HG03280 (cell line): ENCODE results near the gene CORIN.
"Not testable (repeated sequence)": the region's sequence is repeated elsewhere in the genome, so short reads cannot be mapped to it uniquely, and the experiment has no call there.

ENCODE experiments used
- ATAC-seq: cut with Tn5 transposase; IDR thresholded peaks from one replicate; pipeline ENCODE4 v1.9.1; 2021; ENCODE audit warnings: mild to moderate bottlenecking, moderate library complexity; ENCODE audit not compliant: unreplicated experiment

Gene CORIN

DNA sequence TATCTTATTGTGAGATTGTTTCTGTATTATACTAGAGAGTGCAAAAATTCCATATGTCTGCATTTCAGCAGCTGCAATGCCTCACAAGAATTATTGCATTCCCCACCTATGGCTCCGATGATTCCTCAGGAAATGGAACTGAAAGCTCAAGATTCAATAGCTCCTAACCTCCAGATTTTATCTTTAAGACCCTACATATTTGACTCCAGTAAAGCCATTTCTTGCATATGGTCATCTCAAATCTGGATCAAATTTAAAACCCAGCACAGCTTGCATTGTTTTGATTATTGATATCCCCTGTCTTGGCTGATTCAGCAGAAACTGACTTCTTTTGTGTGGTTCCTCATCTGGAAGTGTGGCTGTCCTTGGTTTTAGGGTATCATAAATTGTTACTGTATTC is 142.6 kb downstream of the CORIN start:
- ATAC-seq = no peak

DNA sequence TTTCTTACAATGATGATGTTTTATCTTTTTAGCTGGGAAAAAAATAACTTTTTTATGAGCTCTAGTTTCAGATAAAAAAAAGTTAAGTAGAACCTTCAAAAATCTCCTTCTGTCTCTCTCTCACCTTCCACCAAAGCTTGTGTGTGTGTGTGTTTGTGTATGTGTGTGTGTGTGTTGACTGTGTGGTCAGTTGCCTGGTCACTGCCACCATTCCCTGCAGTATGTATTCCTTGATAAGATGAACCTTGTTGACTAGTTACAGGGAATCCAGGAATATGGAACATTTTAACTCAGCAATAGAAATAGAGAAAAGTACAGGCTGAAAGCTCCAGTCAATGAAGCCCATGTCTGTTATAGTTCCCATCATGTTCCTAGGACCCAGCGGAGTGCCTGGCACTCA is 143.5 kb downstream of the CORIN start:
- ATAC-seq = no peak

DNA sequence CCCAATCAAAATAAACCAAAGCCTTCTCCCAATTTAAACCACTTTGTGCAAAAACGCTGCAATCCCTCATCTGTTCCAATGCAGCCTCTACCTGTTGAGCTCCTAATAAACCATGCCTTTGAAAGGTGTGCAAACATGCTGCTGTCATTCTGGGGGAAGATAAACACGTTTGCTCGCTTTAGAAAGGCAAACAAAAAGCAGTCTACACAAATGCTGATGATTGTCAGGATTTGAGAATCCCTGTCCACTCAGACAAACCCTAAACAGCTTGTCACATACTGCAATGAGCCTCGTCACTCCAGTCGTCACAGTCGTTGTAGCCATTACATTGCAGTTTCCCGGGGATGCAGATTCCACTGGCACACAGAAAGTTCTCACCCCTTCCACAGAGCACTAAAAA is 145.2 kb downstream of the CORIN start:
- no peak for ATAC-seq

DNA sequence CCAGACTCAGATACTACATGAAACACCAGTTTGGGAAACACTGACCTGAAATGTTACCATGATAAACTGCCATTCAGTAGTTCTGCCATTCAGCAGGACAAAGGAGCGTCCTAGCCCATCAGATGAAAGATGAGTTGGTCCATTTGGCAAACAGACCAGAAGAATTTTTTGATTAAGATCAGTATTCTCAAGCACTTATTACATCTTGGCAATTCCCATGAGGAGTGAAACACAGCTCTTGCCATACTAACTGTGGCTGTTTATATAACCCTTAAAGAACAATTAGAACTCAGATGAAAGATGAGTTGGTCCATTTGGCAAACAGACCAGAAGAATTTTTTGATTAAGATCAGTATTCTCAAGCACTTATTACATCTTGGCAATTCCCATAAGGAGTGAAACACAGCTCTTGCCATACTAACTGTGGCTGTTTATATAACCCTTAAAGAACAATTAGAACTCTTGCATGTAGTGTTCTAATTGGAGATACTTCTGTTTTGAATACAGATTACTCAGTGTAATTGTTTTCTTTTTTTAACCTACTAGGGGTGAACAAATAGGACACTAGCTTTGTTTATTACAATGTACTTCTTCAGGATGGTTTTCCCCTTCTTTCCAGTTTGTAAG is 146.0 kb downstream of the CORIN start:
- ATAC-seq = not testable (repeated sequence)

DNA sequence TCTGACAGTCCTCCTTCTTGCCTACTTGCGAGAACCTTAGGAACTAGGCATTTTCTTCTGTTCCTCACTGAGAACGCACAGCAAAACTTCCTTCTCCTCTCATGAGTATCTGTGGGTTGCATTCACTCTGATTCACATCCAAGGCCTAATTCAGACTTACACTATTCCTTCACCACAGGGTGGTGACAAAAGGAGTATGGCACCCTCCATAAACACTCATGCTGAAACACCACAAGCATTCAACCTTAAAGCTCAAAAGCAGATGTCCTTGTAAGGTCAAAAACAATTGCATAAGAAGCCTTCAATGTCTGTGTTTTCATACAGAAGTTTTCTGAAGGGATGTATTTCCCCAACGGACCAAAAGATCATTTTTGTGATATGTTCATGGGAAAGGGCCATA is 147.3 kb downstream of the CORIN start:
- ATAC-seq = no peak

DNA sequence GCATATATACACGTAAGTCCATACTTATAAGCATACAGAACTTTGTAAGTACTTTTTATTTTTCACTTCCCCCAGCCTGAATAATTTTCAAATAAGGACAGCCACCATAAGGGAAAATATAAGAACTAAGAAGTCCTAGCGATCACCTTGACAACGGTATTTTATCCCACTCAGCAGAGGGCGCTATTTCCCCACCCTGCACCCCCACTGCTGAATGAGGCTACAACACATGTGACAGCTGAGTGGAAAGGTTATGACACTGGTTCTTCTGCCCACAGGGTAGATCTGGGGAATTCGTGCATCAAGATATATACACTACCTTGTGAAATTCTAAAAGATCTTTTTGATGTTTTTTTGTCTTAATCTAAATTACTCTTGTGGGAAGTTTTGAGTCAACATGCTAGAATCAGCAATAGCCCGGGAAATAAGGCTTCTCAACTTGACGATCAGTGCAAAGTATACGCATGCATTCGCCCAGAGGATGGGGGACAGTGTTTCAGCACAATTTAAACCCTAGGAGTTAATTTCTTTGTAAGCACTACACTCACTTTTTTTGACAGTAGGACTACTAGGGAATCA is 151.5 kb downstream of the CORIN start:
- peak; percentile 69 for ATAC-seq

DNA sequence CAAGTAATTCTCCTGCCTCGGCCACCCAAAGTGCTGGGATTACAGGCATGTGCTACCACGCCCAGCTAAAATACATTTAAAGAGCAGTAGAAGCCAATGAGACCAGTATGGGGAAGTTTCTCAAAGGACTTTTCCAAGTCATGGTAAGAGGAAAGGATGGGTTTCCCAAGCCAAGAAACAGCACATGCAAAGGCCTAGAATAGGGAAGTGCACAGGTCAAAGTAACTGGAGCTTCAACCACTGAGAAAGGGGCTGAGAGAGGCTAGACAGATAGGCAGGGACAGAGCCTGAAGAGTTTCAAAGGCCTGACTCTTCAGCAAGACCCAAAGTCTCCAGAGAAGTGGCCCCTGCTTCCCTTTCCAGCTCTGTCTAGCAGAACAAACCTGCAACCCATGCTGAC is 162.1 kb downstream of the CORIN start:
- no peak for ATAC-seq

DNA sequence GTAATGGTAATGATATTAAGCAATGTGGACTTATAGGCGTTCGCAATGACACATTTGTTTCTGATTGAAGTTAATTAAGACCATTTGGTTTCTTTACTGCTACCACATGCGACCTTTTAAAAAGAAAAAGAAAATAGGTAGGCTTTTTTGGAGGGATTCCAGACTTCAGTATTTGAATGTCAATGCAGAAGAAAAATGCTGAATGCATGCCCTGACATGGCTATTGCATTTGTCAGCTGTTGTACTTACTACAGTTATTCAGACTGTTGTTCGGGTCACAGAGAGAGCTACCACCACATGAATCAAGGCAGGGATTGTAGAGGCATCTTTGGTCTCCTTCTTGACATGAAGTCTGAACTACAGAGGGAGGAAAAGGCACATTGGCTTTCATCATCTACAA is 163.7 kb downstream of the CORIN start:
- no peak for ATAC-seq

DNA sequence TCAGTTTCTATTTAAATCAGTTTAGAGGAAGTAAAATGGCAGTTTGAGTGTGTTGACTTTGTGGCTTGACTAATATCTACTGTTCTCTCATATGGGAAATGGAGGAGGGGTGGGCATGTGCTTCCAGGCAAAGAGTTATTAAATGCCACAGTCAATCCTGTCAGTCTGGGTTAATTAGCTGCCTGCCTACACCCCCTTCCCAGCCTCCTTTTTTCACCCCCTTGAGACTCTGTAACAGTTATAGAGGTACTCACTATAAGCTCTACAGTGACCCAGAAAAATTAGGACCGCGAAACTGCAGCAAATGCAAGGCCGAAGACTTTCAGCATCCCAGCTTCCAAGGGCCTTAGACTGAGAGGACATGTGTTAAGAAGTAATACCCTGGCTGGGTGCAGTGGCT is 165.2 kb downstream of the CORIN start:
- no peak for ATAC-seq

DNA sequence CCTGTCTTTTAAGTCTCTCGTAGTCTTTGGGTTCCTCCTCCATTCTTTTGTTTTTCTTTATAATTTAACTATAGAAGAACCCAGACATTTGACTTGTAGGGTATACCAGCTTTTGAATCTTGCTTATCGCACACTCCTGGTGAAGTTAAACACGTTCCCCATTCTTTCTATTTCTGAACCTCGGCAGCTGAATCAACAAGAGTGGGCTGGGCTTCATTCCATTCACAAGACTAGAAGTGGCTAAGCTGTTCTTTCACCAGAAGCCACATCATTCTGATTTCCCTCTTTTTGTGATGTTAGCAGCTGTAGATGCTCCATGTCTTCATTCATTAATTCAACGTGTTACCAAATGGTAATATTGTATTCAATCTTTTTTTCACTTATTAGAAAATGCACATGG is 167.9 kb downstream of the CORIN start:
- ATAC-seq = no peak

DNA sequence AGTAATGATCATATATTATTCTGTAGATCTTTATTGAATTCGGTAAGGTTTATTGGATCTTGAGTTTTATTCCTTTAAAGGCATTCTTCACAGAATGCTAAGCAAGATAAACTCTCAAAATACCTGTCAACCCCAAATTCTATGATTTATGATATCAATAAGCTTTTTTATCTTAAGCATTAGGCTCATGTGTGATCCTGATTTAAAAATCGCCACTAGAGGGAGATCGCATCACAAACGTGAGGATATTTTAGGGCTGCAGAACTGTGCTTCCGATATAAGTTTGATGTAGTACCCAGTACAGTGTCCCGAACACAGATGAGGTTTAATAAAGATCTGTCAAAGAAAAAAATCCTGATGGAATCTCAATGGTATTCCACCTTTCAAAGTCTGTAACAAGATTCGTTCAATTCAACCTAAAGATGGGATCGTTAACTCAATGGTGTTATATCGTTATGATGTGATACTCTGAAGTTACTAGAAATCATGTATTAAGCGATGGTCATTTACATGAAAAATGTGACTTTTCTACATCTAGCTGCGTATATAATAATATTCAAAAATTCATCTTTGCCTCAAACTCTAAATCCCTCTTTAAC is 169.0 kb downstream of the CORIN start:
- ATAC-seq = peak; percentile 71

DNA sequence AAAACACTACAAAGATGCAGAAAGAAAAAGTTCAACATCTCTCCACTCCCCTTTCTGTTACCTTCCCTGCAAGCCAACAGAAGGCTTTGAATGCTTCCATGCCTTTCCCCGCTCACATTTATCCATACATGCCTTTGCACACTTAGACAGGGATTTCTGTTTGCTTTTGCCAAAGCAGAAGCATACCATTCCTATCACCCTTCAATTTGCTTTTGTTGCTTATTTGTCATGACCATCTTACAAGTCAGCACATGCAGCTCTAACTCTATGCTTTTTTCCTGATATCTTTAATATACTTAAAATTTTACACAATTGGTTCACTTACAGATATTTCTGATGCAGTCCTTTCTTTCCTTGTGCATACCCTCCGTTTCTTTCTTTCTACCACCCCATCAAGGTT is 169.6 kb downstream of the CORIN start:
- no peak for ATAC-seq

DNA sequence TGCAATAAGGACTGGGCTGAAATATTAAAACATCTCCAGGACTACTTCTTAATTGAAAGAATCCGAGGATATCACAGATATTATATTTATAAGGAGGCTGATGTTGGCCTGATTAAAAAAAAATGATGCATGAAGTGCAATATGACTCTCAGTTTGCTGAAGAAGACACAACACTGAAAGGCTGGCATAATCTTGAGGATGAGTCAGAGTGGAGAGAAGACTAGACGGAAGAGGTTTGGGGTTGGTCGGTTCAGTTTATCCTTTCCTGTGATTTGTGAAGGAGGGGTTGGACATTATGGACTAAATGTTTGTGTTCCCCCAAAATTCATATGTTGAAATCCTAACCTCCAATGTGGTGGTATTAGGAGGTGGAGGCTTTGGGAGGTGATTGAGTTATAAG is 170.3 kb downstream of the CORIN start:
- ATAC-seq = no peak

DNA sequence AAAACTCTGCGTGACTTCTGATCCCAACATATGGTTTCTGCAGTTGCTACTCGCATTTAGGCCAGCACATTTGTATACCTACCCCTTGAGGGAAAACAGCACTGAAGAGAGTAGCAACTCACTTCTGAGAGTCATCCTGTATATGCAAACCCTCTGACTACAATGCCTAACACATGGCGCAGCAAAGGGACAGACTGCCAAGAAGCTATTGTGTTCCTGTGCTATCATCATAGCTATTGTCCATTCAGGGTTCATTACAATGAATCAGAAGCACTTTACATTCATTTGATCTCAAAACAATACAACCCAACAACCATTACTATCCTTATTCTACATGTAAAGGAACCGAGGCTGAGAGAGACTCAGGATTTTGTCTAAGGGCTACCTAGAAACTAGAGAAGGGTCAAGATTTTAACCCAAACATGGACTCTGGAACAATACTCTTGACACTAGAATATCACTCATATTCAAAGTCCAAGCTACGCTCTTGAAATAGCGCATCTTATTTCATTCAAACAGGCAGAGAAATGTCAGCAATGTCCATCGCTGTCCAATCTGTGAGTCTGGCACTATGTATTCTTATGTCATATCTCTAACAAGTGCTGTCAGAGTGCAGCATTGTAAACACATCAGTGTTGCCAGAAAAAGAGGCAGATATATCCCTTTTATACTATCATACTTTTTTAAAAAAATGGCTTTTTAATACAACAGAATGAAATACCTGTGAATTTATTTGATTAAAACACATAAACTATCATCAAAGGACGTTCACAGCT is 173.6 kb downstream of the CORIN start:
- ATAC-seq = no peak

DNA sequence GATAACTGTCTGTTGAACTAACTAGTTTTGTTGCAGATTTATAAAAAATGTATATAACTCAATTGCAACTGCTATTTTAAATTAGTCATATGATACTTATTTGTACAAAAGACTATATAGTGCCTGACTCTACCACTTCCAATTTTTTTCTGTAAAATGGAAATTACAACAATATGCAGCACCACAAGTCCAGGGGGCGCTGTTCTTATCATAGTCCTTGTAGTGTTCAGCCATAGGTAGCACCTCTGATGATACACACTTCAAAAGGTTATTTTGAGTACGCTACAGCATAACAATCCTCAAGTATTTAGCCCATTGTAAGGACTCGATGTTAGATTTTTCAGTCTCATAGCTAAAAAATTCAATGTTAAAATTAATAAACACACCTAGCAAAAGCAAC is 174.9 kb downstream of the CORIN start:
- ATAC-seq = no peak

DNA sequence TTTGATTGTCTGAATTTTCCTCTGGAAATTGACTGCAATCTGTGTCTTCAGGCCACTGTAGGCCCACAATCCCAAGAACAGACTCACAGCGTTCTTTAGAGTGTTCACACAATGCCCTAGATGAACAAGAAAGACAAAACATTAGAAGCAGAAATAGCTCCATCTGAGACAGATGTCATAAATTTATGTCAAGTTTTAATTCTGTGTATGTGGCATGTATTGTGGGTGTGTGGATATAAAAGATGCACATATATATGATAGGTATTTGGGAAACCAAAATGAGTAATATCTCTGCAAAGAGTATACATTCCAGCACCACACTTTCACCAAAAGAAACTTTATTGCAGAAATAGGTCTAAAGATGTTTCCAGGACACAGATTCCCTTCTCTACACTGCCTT is 176.1 kb downstream of the CORIN start:
- ATAC-seq = no peak

DNA sequence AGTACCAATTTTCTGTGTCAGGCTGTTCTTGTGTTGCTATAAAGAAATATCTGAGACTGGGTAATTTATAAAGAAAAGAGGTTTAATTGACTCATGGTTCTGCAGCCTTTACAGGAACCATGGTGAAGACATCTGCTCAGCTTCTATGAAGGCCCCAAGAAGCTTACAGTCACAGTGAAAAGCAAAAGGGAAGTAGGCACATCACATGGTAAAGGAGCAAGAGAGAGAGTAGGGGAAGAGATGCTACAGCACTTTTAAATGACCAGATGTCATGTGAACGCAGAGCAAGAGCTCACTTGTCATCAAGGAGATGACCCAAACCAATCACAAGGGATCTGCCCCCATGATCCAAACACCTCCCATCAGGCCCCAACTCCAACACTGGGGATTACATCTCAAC is 178.5 kb downstream of the CORIN start:
- no peak for ATAC-seq

DNA sequence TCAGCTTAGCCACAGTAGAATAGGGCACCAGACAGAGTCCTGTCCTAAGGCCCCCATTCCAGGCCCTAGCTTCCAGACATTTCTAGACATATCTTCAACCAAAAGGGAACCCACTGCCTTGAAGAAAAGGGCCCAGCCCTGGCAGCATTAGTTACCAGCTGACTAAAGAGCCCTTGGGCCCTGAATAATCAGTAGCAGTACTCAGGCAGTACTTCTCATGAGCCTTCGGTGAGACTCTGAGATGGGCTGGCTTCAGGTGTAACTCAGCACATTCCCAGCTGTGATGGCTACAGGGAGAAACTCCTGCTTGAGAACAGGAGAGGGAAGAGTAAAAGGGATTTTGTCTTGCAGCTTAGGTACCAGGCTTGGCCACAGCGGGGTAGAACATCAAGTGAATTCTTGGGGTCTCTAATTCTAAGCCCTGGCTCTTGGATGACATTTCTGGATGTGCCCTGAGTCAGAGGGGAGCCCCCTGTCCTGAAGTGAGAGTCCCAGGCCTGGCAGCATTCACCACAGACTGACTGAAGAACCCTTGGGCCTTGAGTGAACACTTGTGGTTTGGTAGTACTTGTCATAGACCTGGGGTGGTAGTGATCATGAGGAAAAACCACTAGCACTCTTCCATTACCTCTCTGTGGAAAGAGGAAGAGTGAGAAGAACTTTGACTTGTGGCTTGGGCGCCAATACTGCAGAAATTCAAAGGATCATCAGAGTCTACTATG is 182.7 kb downstream of the CORIN start:
- no peak for ATAC-seq

DNA sequence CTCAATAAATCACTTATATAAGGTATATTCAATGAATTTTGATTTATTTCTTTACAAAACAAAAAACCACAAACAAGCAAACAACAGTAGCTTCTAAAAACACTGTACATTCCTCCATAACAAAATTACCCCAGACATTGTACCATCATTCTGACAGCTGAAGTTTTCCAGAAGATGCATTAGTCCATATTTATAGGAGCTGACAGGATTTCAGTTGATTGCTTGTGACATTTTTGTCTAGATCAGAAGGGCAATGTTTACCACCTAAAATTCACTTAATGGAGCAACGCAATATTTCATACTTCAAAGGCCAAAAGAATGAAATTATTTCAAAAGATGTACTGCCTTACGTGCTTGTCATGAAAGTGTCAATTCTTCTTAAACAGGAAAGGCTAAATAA is 185.8 kb downstream of the CORIN start:
- ATAC-seq = no peak

DNA sequence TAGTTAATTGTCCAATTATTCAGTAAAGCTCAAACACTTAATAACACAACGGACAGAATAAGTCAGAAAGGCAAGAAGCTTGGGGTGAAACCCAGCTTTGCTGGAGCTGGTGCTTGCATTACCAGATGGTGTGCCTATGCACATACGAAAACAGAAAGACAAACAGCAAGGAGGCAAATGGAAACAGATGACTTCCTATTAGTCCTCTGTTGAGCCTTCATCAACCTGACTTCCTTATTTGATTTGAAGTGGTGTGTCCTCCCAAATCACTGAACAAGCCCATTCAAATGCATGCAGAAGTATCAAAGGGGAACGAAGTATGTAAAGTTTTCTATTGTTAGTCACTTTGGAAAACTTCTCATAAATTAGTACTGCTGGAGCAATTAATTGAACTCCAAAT is 186.6 kb downstream of the CORIN start:
- no peak for ATAC-seq

DNA sequence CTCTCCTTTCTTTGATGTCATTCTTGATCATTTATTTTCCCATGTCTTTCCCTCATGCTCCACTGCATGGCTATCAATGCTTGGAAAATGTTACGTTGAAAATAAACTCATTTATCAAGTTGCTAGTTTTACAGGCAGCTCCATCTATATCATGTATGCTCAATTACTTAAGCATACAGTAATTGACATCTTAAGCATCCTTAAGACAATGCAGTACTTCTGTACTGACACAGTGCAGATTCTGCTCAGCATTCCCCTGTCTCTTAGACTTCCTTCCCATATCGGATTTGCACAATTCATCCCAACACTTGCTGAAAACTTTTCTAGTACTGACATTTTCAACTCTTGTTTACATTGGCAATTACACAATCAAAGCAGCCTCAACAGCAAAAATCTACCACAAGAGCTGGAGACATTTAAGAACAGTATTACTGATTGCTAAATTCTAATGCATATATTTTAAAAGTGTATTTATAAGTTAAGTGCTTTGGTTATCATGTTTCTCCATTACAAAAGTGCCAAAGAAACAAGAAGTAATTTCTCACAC is 187.2 kb downstream of the CORIN start:
- no peak for ATAC-seq
